LNCaP clone FGC (cell line): Measurements from ENCODE around the gene VASH1.

Experiments used
- DNase-seq: peaks from one replicate; pipeline ENCODE4 v3.0.0-alpha.2; 2011; ENCODE audit warnings: low read depth
- H3K4me3 ChIP-seq: 2 replicates; pipeline ENCODE4 v1.5.1; 2011; ENCODE audit warnings: mild to moderate bottlenecking, low read depth, low read length, control low read depth
- CTCF ChIP-seq: IDR thresholded peaks from 2 replicates; pipeline ENCODE4 v1.5.1; 2012; ENCODE audit warnings: mild to moderate bottlenecking; ENCODE audit not compliant: control insufficient read depth, insufficient read depth; ENCODE audit errors: extremely low read depth

VASH1 gene

DNA sequence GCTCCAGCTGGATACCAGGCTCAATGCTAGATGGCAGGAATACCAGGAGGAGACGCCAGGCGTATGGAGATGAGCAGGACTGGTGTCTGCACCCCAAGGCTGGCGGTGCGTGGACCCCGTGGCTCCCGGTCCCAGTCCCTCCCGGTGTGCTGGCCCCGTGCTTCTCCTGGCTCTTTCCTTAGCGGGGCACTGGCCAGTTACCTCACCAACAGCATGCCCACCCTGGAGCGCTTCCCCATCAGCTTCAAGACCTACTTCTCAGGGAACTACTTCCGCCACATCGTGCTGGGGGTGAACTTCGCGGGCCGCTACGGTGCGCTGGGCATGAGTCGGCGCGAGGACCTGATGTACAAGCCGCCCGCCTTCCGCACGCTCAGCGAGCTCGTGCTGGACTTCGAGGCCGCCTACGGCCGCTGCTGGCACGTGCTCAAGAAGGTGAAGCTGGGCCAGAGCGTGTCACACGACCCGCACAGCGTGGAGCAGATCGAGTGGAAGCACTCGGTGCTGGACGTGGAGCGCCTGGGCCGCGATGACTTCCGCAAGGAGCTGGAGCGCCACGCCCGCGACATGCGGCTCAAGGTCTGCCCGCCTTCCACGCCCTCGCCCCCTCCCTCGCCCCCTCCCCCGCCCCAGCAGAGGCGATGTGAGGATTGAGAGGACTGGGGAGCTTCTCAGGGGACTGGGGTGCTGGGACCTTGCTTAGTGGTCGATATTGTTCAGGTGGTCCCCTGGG, 14.6 kb downstream of the VASH1 start:
- H3K4me3 ChIP-seq = no peak overlapping the region
- DNase-seq = no peak
- no peak for TF ChIP-seq CTCF

GRCh38 chr14:76776428-76777251, 15.4 kb downstream of the VASH1 start:
- H3K4me3 ChIP-seq = no peak overlapping the region
- no peak for DNase-seq

GRCh38 chr14:76777721-76778120, 16.5 kb downstream of the VASH1 start:
- DNase-seq = no peak
- no peak overlapping the region for H3K4me3 ChIP-seq
- TF ChIP-seq CTCF = no peak

More at GRCh38 chr14:76776428-76777251, 15.4 kb downstream of the VASH1 start:
- TF ChIP-seq CTCF = no peak

GRCh38 chr14:76778546-76779215, 17.4 kb downstream of the VASH1 start:
- H3K4me3 ChIP-seq = no peak overlapping the region
- TF ChIP-seq CTCF = no peak
- no peak for DNase-seq

GRCh38 chr14:76779221-76780057, 18.2 kb downstream of the VASH1 start:
- no peak for DNase-seq
- no peak for TF ChIP-seq CTCF
- H3K4me3 ChIP-seq = no peak overlapping the region

DNA sequence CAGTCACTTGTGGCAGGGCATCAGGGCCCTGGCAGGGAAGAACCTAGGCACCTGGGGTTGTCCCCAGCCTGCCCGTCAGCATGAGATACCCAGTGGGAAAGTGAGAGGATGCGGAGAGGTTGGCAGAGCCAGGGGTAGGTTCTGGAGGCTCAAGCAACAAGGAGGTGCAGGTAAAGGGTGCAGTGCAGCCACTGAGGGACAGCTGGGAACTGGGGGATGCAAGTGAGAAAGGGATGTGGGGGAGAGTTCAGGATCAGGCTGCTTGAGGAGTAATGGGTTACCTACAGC, 18.7 kb downstream of the VASH1 start:
- TF ChIP-seq CTCF = no peak
- DNase-seq = no peak
- no peak overlapping the region for H3K4me3 ChIP-seq
